ENCODE measurements around the gene MEF2D.

DNA sequence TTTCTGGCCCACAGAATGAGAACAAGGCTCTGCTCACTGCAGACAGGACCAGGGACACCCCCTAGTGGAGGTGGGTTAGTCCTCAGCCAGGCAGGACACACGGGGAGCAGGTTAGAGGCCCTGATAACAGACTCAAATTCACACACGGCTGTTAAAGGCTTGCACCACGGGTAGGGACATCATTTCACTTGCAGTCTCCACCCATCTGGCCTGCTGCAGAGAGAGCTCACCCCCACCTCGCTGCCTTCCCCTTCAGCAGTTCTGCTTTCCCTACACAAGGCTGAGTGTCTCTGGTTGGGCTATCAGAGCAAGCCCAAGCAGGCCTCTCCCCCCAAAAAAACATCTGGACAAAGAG is 20.6 kb downstream of the MEF2D start:
- TF ChIP-seq POLR2A (IDR thresholded peaks at IDR 0.05) = no peak
- TF ChIP-seq, protein P1, sequence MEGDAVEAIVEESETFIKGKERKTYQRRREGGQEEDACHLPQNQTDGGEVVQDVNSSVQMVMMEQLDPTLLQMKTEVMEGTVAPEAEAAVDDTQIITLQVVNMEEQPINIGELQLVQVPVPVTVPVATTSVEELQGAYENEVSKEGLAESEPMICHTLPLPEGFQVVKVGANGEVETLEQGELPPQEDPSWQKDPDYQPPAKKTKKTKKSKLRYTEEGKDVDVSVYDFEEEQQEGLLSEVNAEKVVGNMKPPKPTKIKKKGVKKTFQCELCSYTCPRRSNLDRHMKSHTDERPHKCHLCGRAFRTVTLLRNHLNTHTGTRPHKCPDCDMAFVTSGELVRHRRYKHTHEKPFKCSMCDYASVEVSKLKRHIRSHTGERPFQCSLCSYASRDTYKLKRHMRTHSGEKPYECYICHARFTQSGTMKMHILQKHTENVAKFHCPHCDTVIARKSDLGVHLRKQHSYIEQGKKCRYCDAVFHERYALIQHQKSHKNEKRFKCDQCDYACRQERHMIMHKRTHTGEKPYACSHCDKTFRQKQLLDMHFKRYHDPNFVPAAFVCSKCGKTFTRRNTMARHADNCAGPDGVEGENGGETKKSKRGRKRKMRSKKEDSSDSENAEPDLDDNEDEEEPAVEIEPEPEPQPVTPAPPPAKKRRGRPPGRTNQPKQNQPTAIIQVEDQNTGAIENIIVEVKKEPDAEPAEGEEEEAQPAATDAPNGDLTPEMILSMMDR (IDR thresholded peaks at IDR 0.05) = peak in 2 of 4 donors; percentile 13 to 15

All from right lobe of liver (tissue), 4 donors.